Cardiac muscle cell (in vitro differentiated cells and primary cell): ENCODE results near the gene ADAR. TPM values are rescaled to one million over a fixed set of nuclear protein-coding genes. Genes with fewer than 3 reads are reported as not detected.
A peak's percentile ranks its signal among the peaks of the same experiment; 100 is the strongest.

Experiments used
- DNase-seq, 2 donors: peaks; one replicate each; pipeline versions ENCODE4 v3.0.0 to v3.0.0-alpha.2; 2010 to 2017; ENCODE audit warnings: low read depth in 1 of 2, low spot score in 1 of 2
- H3K27ac ChIP-seq: fragments of 200-600 bp; sonication (generic); 2 replicates; pipeline ENCODE4 v1.5.1; 2016
- H3K27me3 ChIP-seq: fragments of 200-600 bp; sonication (generic); 2 replicates; pipeline ENCODE4 v1.6.0; 2016; ENCODE audit warnings: control low read depth
- H3K36me3 ChIP-seq: fragments of 200-600 bp; sonication (generic); 2 replicates; pipeline ENCODE4 v1.5.1; 2016; ENCODE audit warnings: control low read depth
- H3K4me1 ChIP-seq: fragments of 200-600 bp; sonication (generic); 2 replicates; pipeline ENCODE4 v1.8.1; 2017; ENCODE audit warnings: low read depth, mild to moderate bottlenecking, mixed run types
- H3K4me3 ChIP-seq: fragments of 200-600 bp; sonication (generic); 2 replicates; pipeline ENCODE4 v1.5.1; 2016; ENCODE audit warnings: mild to moderate bottlenecking
- H3K9me3 ChIP-seq: fragments of 200-600 bp; sonication (generic); 2 replicates; pipeline ENCODE4 v1.5.1; 2017; ENCODE audit warnings: low read depth, mild to moderate bottlenecking, control low read depth
- polyA plus RNA-seq: library from polyadenylated mRNA; unstranded; fragments of >200 nt; fragmentation: Nextera tagmentation; extraction: Ambion mirVana; gene quantifications from 2 replicates; pipeline ENCODE4 v1.2.1, GENCODE V29; 2016
- total RNA-seq: library from RNA; depleted of rRNA; stranded (reverse); fragments of >200 nt; gene quantifications from 2 replicates; pipeline ENCODE4 v1.2.3, GENCODE V29; 2016
- TF ChIP-seq, protein P1 (sequence below): IDR thresholded peaks from 2 replicates; pipeline ENCODE4 v1.5.1; 2012; ENCODE audit warnings: low read depth, mild to moderate bottlenecking, low read length

The ADAR gene
- total and polyA plus RNA-seq, 2 experiments from 2014 or later = 47.5 to 74.3 TPM

DNA sequence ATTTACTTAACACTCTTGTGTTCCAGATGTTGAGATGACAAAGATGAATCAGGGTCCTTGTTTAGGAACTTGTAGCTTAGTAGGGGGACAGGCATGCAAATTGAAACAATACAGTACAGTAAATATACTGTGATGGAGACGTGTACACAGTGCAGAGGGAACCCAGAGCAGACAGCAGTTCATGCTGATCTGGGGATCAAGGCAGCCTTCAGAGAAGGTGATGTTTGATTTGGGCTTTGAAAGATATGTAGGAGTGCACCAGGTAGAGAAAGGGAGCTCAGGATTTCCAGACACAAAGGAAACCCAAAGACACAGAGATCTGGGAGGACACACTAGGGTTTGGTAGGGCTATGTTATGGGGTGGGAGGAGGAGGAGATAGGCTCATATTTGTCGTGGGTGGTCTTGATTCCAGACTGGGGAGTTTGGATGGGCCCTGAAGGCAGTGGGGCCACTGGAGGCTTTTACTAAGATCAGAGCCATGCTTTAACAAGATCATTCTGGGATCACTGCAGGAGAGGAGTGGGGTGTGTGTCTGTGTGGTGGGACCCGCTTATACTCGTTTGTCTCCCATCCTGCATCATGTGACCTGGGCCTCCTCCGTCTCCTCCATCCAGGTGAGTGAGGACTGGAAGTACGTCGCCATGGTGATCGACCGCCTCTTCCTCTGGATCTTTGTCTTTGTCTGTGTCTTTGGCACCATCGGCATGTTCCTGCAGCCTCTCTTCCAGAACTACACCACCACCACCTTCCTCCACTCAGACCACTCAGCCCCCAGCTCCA lies 32.6 kb downstream of the ADAR start:
- TF ChIP-seq, protein P1, sequence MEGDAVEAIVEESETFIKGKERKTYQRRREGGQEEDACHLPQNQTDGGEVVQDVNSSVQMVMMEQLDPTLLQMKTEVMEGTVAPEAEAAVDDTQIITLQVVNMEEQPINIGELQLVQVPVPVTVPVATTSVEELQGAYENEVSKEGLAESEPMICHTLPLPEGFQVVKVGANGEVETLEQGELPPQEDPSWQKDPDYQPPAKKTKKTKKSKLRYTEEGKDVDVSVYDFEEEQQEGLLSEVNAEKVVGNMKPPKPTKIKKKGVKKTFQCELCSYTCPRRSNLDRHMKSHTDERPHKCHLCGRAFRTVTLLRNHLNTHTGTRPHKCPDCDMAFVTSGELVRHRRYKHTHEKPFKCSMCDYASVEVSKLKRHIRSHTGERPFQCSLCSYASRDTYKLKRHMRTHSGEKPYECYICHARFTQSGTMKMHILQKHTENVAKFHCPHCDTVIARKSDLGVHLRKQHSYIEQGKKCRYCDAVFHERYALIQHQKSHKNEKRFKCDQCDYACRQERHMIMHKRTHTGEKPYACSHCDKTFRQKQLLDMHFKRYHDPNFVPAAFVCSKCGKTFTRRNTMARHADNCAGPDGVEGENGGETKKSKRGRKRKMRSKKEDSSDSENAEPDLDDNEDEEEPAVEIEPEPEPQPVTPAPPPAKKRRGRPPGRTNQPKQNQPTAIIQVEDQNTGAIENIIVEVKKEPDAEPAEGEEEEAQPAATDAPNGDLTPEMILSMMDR = no peak
- Histone ChIP-seq H3K27ac (no peak overlapping the region), H3K4me3 (no peak overlapping the region), H3K36me3 (peaks cover 10% of the 10 kb centered on the region), H3K9me3 (no peaks in the 10 kb centered on the region), H3K27me3 (no peaks in the 10 kb centered on the region), H3K4me1 (no peaks in the 10 kb centered on the region)
- no peak for DNase-seq

DNA sequence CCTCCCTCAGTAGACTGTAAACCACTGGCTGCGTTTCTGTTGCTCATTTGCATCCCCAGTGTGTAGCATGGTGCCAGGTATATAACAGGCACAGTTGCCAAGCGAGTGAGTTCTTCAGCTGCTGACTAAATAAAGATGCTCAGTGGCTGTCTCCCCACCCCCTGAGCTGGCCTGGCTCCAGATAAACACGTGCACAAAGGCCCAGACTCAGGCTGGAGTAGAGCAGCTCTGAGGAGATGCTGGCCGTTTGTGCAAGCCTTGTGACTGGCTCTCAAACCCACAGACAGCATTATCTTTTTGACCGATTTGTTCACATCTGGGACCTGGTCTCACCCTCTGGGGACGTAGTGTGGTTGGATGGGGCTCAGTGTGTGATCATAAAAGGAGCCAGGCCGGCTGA lies 33.3 kb downstream of the ADAR start:
- H3K4me3 ChIP-seq = no peak overlapping the region
- H3K27me3 ChIP-seq = peaks cover 4% of the 10 kb centered on the region
- H3K9me3 ChIP-seq = no peaks in the 10 kb centered on the region
- H3K4me1 ChIP-seq = no peaks in the 10 kb centered on the region
- DNase-seq = peak; percentile 27 to 51
- peaks cover 7% of the 10 kb centered on the region for H3K36me3 ChIP-seq
- TF ChIP-seq, protein P1 = no peak
- no peak overlapping the region for H3K27ac ChIP-seq

DNA sequence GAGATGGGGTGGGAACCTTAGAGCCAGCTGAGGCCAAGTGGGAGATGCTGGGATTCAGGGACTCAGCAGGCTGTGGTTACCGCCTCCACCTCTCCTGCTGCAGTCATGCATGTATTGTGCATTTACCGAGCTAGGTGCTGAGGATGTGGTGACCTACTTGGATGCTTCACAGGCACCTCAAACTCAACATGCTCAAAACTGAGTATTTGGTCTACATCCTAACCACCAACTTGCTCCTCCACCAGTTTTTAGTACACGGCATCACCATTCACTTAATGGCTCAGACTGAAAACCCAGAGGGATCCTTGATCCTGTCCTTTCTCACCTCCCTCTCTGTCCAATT lies 34.8 kb downstream of the ADAR start:
- Histone ChIP-seq H3K36me3 (no peaks in the 10 kb centered on the region), H3K9me3 (no peaks in the 10 kb centered on the region)
- no peak for DNase-seq

DNA sequence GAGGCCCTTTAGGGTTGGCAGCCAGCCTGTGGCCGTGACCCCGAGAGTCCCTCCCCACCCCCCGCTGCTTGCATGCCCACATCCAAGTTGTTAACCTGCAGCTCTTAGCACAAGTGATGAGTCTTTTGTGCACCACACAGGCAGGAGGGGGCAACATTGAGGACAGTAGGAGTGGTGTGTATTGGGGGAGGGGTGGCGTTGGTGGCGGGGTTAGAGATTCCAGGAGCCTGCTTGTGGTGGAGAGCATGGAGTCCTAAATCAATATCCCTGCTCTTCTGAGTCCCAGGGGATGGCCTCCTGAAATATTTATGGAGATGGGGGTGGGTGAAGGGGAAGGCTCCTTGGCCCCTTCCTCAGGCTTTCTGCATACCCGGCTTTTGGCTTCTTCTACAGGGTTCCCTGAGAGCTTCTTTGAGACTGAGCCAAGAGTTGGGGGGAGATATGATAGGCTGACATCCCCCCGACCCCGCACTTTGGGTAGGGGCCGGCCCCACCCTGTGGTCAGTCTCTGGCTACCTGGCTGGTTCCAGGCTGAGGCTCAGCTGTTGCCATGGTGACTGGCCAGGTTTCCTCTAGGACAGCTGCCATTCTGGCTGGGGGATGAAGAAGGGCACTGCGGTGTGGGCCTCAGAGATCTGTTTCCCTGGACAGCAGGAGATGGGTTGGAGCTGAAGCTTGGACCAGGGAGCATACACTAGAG lies 35.4 kb downstream of the ADAR start:
- DNase-seq = no peak
- no peak overlapping the region for H3K4me3 ChIP-seq
- no peaks in the 10 kb centered on the region for H3K9me3 ChIP-seq
- no peaks in the 10 kb centered on the region for H3K36me3 ChIP-seq
- TF ChIP-seq, protein P1 = no peak
- H3K4me1 ChIP-seq = no peaks in the 10 kb centered on the region
- no peak overlapping the region for H3K27ac ChIP-seq
- peaks cover 23% of the 10 kb centered on the region for H3K27me3 ChIP-seq

More for the DNA sequence above, 34.8 kb downstream of the ADAR start:
- peaks cover 20% of the 10 kb centered on the region for H3K27me3 ChIP-seq
- TF ChIP-seq, protein P1 = no peak
- no peak overlapping the region for H3K4me3 ChIP-seq
- no peak overlapping the region for H3K27ac ChIP-seq
- no peaks in the 10 kb centered on the region for H3K4me1 ChIP-seq

DNA sequence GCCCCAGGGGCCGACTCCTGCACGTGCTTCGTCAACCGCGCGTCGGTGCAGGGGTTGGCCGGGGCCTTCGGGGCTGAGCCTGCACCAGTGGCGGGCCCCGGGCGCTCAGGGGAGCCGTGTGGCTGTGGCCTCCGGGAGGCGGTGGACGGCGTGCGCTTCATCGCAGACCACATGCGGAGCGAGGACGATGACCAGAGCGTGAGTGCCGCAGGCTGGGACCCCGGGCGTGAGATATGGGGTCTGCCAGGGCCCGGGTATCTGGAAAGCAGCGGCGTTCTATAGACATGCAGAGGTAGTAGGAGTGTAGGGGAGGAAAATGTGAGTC lies 36.1 kb downstream of the ADAR start:
- no peak for DNase-seq
- H3K9me3 ChIP-seq = no peaks in the 10 kb centered on the region
- TF ChIP-seq, protein P1 = no peak
- H3K27me3 ChIP-seq = peaks cover 30% of the 10 kb centered on the region
- no peak overlapping the region for H3K4me3 ChIP-seq
- no peaks in the 10 kb centered on the region for H3K36me3 ChIP-seq
- H3K27ac ChIP-seq = no peak overlapping the region
- H3K4me1 ChIP-seq = no peaks in the 10 kb centered on the region
